Activated naive CD4-positive, alpha-beta T cell treated with anti-CD3 and anti-CD28 coated beads for 36 hours (primary cell): ENCODE results near the gene SPDYE3. TPM values are rescaled to one million over a fixed set of nuclear protein-coding genes. Genes with fewer than 3 reads are reported as not detected.
"Not testable (repeated sequence)": the region's sequence is repeated elsewhere in the genome, so short reads cannot be mapped to it uniquely, and the experiment has no call there.

Experiments
- CTCF ChIA-PET: fragments of 350-600 bp; sonication (Branson Sonifier 250); formaldehyde crosslinking; loops from one replicate; lab custom pipeline; 2021; ENCODE audit warnings: antibody characterized with exemption; lab: Charles Lee
- DNase-seq: peaks from one replicate; pipeline ENCODE4 v3.0.0-alpha.2; 2020
- H3K27ac Mint-ChIP-seq: one replicate; pipeline ENCODE4 v1.8.0; 2021; ENCODE audit warnings: mild to moderate bottlenecking, mixed read lengths
- H3K27me3 Mint-ChIP-seq: one replicate; pipeline ENCODE4 v1.8.0; 2021; ENCODE audit warnings: low read depth, mixed read lengths
- H3K36me3 Mint-ChIP-seq: one replicate; pipeline ENCODE4 v1.8.0; 2021; ENCODE audit warnings: low read depth, mixed read lengths
- H3K4me1 Mint-ChIP-seq: one replicate; pipeline ENCODE4 v1.8.0; 2021; ENCODE audit warnings: low read depth, mixed read lengths
- H3K4me3 Mint-ChIP-seq: one replicate; pipeline ENCODE4 v1.8.0; 2021; ENCODE audit warnings: mild to moderate bottlenecking, moderate library complexity, mixed read lengths
- H3K9me3 Mint-ChIP-seq: one replicate; pipeline ENCODE4 v1.8.0; 2021; ENCODE audit warnings: mixed read lengths
- intact Hi-C: fragments of 100-400 bp; cut with micrococcal nuclease; formaldehyde crosslinking; loops from one replicate; pipeline ENCODE4 v1.15.1; 2023
- total RNA-seq, 2 experiments: library from RNA; stranded (reverse); gene quantifications; one replicate each; pipeline ENCODE4 v1.2.3, GENCODE V29; 2021

The SPDYE3 gene
- total RNA-seq, 2 experiments from 2014 or later = not detected

DNA sequence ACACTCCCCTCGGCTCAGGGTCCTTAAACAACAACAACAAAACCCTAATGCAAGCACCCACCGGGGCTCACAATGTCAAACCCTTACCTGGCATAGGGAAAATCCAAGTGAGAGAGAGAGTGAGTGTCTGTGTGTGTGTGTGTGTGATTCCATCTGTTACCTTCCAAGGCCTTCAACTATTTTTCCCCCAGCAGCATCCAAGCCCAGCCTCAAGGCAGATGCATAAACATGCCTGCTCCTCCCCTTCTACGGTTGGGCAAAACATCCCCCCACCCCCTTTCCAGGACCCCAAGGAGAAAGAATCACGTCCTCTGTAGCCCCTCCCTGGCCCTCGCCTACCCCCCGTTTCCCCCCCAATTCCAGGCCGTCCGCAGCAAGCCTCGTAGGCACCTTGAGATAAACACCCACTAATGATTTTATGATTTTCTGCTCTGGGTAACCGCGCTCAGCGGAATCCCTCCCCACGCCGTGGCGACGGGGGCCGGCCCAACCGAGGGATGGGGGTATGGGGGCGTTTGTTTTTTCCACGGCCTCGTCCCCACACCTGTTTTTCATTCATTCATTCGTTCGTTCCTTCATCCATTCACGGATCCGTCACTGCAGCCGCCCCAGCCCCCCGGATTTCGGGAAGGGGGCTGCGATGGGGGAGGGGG is 36.4 kb upstream of the SPDYE3 start:
- Mint-ChIP-seq H3K4me3 (peak overlapping the region; percentile 76), H3K4me1 (peaks cover 11% of the 10 kb centered on the region)
- H3K27ac Mint-ChIP-seq, H3K36me3 Mint-ChIP-seq, H3K27me3 Mint-ChIP-seq, H3K9me3 Mint-ChIP-seq: not testable (repeated sequence)
- intact Hi-C loops = loop anchor here (5.0 kb wide), 2 partner anchors 49 to 94 kb away; partner anchors contain the start of genes GPC2 and STAG3
- DNase-seq = peak; percentile 8
- CTCF ChIA-PET = interaction anchor here (0.8 kb wide), 1 partner anchor 81 kb away, joined by 3 read pairs; no protein-coding TSS in a partner anchor

DNA sequence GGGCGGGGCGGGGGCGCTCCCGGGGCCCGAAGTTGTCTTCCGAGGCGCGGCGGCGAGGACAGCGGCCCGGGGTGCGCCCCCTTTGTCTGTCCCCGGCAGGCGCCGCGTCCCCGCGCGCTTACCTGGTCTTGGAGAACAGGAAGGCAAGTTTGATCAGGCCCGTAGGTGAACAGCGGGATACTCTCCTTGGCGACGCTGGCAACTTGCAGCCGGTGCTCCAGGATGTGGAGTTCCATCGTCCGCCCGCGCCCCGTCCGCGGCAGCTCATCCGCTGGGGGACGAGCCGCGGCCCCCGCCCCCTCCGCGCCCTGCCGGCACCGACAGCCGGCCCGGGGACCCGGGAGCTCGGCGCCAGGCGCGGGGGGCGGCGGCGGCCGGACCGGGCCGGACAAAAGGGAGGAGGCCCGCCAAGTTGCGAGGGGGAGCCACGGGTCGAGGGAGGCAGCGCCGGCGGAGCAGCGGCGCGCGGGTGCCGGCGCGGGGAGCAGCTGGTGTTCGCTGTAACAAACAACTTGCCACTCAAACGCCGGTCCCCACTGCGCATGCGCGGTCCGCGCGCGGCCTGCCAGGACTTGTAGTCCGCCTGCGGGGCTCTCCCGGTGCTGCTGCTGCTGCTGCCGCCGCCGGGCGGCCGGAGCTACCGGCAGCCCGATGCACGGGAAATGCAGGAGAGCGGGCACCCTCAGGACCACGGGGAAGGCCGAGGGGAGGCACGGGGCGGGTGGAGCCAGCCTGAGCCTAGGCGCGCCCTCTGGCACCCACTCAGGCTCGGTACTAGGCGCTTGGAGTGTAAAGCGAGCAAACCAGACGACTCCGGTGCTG is 35.6 kb upstream of the SPDYE3 start:
- peak; percentile 98 for DNase-seq
- Mint-ChIP-seq H3K9me3 (no peaks in the 10 kb centered on the region), H3K27ac (no peak overlapping the region), H3K36me3 (no peaks in the 10 kb centered on the region), H3K4me1 (peaks cover 11% of the 10 kb centered on the region), H3K27me3 (no peaks in the 10 kb centered on the region), H3K4me3 (peak overlapping the region; percentile 70)
- CTCF ChIA-PET = interaction anchor here (0.6 kb wide), 1 partner anchor 26 kb away, joined by 5 read pairs; no protein-coding TSS in a partner anchor
- intact Hi-C loops = loop anchor here (1.0 to 5.0 kb wide), 3 partner anchors 50 to 140 kb away; partner anchors contain the start of genes GPC2 and STAG3

DNA sequence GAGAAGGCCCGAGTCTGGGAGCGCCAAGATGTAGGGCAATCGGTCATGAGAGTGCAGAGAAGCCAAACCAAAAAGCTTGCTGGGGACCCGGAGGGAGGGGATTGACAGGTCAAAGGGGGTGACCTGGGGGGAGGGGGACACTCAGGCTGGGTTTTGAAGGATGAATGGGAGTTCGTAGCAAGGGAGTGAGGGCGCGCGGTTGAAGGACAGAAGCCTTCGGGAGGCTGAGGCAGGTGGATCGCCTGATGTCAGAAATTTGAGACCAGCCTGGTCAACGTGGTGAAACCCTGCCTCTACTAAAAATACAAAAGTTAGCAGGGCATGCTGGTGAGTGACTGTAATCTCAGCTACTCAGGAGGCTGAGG is 35.0 kb upstream of the SPDYE3 start:
- not testable (repeated sequence) for H3K9me3 Mint-ChIP-seq, H3K27me3 Mint-ChIP-seq, H3K36me3 Mint-ChIP-seq, DNase-seq
- intact Hi-C loops = loop anchor here (1.0 to 5.0 kb wide), 3 partner anchors 50 to 140 kb away; partner anchors contain the start of genes GPC2 and STAG3
- H3K4me1 Mint-ChIP-seq = peaks cover 11% of the 10 kb centered on the region
- CTCF ChIA-PET = interaction anchor here (0.6 to 0.7 kb wide), 2 partner anchors 27 to 177 kb away, joined by 3 to 5 read pairs; no protein-coding TSS in a partner anchor
- peak overlapping the region; percentile 75 for H3K27ac Mint-ChIP-seq
- H3K4me3 Mint-ChIP-seq = peak overlapping the region; percentile 70

DNA sequence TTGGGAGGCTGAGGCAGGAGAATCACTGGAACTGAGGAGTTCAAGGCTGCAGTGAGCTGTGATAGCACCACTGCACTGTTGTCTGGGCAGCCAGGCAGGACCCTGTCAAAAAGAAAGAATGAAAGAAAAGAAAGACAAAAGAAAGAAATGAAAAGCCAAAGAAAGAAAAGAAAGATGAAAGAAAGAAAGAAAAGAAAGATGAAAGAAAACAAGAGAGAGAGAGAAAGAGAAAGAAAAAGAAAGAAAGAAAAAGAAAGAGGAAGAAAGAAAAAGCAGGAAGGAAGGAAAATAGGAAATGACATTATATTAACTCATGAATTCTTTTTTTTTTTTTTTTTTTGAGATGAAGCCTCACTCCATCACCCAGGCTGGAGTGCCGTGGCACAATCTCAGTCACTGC is 32.4 kb upstream of the SPDYE3 start:
- Mint-ChIP-seq H3K36me3 (no peaks in the 10 kb centered on the region), H3K27me3 (no peaks in the 10 kb centered on the region), H3K27ac (peak overlapping the region; percentile 25), H3K4me1 (peaks cover 11% of the 10 kb centered on the region), H3K4me3 (no peak overlapping the region), H3K9me3 (no peaks in the 10 kb centered on the region)
- DNase-seq = no peak
- intact Hi-C loops = no loop called here
- CTCF ChIA-PET = no interaction called here

DNA sequence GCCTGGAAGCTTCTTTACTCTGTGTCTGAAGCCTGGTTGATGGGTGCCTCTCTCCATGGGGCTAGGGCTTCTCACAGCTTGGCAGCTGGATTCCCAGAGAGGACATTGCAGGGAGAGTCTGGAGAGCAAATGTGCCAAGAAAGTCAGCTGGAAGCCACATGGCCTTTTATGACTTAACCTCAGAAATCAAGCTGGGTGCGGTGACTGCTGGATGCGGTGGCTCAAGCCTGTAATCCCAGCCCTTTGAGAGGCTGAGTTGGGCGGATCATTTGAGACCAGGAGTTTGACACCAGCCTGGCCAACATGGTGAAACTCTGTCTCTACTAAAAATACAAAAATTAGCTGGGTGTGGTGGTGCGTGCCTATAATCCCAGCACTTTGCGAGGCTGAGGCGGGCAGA is 31.4 kb upstream of the SPDYE3 start:
- H3K4me3 Mint-ChIP-seq, H3K9me3 Mint-ChIP-seq, DNase-seq, H3K4me1 Mint-ChIP-seq, H3K27me3 Mint-ChIP-seq, intact Hi-C loops, H3K36me3 Mint-ChIP-seq, H3K27ac Mint-ChIP-seq: not testable (repeated sequence)
- CTCF ChIA-PET = interaction anchor here (0.7 kb wide), 1 partner anchor 120 kb away, joined by 3 read pairs; no protein-coding TSS in a partner anchor

DNA sequence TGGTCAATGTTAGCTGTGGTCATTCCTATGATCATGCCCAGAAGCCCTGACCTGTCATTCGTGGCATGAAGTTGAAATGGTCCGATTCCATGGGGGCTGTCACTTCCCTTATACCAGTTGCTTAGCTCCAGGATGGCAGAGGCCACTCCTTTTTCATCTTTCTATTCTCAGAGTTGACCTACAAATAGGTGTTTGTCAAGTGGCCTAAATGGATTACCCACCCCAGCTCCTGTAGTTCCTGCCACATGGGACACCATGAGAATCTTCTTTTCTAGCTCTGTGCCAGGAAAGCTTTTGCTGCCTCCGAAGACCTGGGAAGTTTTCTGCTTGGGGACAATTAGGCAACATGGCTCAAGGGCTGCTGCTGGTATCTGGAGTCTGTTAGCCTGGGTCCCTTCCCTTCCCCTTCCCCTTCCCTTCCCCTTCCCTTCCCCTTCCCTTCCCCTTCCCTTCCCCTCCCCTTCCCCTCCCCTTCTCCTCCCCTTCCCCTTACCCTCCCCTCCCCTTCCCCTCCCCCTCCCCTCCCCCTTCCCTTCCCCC is 25.4 kb upstream of the SPDYE3 start:
- H3K27me3 Mint-ChIP-seq, H3K4me3 Mint-ChIP-seq, DNase-seq, H3K36me3 Mint-ChIP-seq, intact Hi-C loops, H3K9me3 Mint-ChIP-seq, H3K4me1 Mint-ChIP-seq, CTCF ChIA-PET, H3K27ac Mint-ChIP-seq: not testable (repeated sequence)

DNA sequence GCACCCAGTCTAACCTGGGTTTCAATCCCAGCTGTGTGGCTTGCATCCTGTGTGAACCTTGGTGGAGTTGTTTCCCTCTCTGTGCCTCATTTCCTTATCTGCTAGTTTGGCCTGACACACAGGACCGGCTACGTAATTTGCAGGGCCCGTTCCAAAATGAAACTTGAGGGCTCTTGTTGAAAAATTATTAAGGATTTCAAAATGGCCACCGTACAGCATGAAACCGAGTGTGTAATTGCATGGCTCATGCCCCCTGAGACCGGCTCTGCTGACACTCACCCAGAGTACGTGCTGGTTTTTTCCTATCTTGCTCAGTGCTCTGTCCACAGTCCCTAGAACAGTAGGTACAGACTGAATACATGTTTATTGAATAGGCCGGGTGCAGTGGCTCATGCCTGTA is 24.4 kb upstream of the SPDYE3 start:
- H3K4me1 Mint-ChIP-seq, H3K4me3 Mint-ChIP-seq, CTCF ChIA-PET, H3K27me3 Mint-ChIP-seq, intact Hi-C loops, H3K36me3 Mint-ChIP-seq, H3K27ac Mint-ChIP-seq, DNase-seq, H3K9me3 Mint-ChIP-seq: not testable (repeated sequence)

DNA sequence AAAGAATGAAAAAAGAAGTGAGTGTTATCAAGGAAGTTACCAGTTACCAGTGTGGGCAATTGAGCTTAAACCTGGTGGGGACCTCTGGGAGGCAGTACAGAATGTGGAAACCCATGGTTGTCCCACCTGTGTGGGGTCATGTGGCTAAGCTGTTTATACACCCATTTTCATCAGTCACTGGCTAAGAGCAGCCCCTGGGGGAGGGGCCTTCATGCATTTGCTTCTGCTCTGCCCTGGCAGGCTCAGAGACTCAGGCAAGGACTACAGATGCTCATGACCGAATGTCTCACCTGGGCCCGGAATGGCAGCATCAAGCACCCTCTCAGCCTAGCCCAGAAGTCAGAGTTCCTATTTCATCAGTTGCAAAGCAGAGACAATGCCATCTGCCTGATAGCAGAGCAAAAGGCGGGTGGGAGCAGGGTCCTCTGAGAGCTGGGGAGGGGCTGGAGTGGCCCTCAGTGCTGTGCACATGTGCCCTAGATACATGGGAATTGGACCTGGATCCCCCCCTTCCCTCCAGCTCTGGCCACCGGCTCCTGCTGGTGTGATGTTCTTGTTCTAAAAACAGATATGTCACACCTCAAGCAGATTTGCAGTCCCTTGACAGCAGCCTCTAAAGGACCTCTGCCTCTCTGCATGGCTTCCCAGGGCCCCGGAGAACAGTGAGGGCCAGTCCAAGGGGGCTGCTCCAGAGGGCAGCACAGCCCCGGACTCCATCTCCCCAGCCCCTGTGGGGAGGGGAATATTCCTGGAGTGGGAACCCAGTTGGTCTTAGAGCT is 20.1 kb upstream of the SPDYE3 start:
- H3K27ac Mint-ChIP-seq, H3K36me3 Mint-ChIP-seq: not testable (repeated sequence)

DNA sequence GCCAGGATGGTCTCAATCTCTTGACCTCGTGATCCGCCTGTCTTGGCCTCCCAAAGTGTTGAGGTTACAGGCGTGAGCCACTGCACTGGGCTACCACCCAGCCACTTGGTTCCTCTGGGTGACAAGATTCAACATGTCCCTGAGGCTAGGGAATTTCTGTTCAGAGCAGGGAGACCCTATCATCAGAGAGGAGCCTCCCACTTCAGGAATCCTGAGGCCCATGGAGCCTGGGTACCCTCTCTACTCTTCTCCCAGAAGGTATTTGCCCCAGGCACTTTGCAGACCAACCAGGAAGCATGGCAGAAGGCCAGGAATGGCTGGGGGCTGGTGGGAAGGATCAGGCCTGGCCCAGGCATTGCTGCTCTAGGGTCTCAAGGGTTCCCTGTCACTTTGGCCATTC is 19.2 kb upstream of the SPDYE3 start:
- H3K27ac Mint-ChIP-seq, DNase-seq, H3K27me3 Mint-ChIP-seq, H3K9me3 Mint-ChIP-seq, H3K36me3 Mint-ChIP-seq, H3K4me3 Mint-ChIP-seq, intact Hi-C loops, H3K4me1 Mint-ChIP-seq: not testable (repeated sequence)
- CTCF ChIA-PET = interaction anchor here (0.7 kb wide), 1 partner anchor 42 kb away, joined by 4 read pairs; no protein-coding TSS in a partner anchor

More for the DNA sequence above, 20.1 kb upstream of the SPDYE3 start:
- intact Hi-C loops, H3K9me3 Mint-ChIP-seq, H3K4me1 Mint-ChIP-seq, H3K4me3 Mint-ChIP-seq, H3K27me3 Mint-ChIP-seq, DNase-seq, CTCF ChIA-PET: not testable (repeated sequence)

DNA sequence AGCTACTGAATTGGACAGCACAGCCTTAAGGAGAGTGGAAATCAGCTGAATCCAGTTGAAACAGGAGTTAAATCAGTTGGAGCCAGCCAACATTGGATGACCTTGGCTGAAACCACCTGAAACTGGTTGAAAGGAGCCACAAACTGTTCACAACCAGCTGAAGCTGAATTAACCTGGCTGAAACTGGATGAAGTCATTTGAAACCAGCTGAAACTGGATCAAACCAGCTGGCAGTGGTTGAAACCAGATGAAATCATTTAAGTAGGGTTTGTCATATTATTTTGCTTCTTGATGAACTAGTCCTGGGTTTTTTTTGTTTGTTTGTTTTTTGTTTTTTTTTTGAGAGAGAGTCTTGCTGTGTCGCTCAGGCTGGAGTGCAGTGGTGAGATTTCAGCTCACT is 15.3 kb upstream of the SPDYE3 start:
- CTCF ChIA-PET = interaction anchor here (0.7 kb wide), 1 partner anchor 23 kb away, joined by 3 read pairs; no protein-coding TSS in a partner anchor

DNA sequence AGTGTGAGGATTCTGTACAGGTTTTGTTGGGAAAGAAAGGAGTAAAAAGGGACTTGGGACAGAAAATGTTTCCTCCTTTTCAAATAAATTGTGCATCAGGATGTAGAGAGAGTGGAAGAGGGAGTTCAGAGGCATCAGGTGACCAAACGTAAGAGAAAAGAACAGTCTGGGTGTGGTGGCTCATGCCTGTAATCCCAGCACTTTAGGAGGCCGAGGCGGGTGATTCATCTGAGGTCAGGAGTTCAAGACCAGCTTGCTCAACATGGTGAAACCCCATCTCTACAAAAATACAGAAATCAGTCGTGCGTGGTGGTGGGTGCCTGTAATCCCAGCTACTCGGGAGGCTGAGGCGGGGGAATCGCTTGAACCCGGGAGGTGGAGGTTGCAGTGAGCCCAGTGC is 12.2 kb upstream of the SPDYE3 start:
- H3K4me1 Mint-ChIP-seq, DNase-seq, H3K27me3 Mint-ChIP-seq, H3K4me3 Mint-ChIP-seq, H3K27ac Mint-ChIP-seq, intact Hi-C loops, H3K36me3 Mint-ChIP-seq, CTCF ChIA-PET, H3K9me3 Mint-ChIP-seq: not testable (repeated sequence)

More for the DNA sequence above, 15.3 kb upstream of the SPDYE3 start:
- DNase-seq, H3K27me3 Mint-ChIP-seq, H3K9me3 Mint-ChIP-seq, H3K36me3 Mint-ChIP-seq, H3K27ac Mint-ChIP-seq, H3K4me3 Mint-ChIP-seq, H3K4me1 Mint-ChIP-seq, intact Hi-C loops: not testable (repeated sequence)
